ENCODE data around the gene STIM2.

Gene STIM2

DNA sequence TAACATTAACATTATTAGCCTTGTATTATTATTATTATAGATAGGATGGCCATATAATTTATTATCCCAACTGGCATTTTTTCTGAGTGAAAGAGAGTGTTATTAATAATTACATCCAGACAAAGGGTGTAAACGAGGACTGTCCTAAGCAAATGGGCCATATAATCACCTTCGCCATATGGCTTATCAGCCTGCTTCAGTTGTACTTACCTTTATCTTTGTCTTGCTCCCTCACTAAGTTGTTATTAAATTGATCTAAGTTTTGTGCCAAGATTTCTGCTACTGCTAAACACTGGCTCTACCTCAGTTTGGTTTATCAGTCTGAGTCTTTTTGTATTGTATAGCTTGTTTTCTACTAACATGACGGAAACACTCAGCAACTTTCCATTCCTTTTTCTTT lies 76.9 kb downstream of the STIM2 start:
- TF ChIP-seq ZFX (IDR thresholded peaks at IDR 0.05), result no peak
- TF ChIP-seq, protein P1, sequence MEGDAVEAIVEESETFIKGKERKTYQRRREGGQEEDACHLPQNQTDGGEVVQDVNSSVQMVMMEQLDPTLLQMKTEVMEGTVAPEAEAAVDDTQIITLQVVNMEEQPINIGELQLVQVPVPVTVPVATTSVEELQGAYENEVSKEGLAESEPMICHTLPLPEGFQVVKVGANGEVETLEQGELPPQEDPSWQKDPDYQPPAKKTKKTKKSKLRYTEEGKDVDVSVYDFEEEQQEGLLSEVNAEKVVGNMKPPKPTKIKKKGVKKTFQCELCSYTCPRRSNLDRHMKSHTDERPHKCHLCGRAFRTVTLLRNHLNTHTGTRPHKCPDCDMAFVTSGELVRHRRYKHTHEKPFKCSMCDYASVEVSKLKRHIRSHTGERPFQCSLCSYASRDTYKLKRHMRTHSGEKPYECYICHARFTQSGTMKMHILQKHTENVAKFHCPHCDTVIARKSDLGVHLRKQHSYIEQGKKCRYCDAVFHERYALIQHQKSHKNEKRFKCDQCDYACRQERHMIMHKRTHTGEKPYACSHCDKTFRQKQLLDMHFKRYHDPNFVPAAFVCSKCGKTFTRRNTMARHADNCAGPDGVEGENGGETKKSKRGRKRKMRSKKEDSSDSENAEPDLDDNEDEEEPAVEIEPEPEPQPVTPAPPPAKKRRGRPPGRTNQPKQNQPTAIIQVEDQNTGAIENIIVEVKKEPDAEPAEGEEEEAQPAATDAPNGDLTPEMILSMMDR (conservative IDR thresholded peaks at IDR 0.05), result no peak
- H3K27ac ChIP-seq, result no peak overlapping the region

DNA sequence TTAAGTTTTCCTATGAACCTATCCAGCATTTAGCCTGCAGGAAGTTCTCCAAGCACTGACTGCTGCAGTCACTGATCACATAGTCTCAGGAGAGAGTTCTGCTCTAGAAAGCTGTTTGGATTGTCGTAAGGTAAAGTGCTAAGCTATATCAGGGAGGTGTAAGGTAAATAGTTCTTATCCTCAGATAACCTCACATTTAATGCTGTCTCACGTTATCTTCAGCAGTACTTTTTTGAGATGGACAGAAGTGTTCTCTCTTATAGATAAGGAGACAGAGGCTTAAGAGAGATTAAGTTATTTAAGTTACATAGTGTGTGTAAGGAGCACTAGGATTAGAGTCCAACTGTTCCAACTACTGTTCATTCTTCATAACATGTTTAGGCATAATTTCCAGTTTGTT lies 77.9 kb downstream of the STIM2 start:
- TF ChIP-seq, protein P1 (conservative IDR thresholded peaks at IDR 0.05), result no peak
- no peak for TF ChIP-seq ZFX (IDR thresholded peaks at IDR 0.05)
- H3K27ac ChIP-seq, result no peak overlapping the region

DNA sequence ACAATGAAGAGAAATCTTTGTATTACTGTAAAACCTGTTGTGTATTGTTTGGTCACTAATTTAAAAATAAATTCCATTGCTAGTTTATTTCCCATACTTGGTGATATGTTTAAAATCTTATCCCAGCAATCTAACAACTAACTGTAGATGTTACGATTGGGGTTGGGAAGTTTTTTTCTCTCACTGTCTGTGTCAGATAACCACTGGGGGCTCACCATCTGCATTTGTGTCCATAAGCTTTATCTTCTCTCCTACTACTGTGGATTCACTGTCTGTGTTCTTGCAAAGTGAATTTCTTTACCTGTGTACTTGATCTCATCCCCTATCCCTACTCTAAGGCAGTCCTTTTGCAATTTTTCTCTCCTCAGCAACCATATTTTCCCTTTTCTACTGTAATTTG lies 81.3 kb downstream of the STIM2 start:
- no peak overlapping the region for H3K27ac ChIP-seq
- TF ChIP-seq, protein P1 (conservative IDR thresholded peaks at IDR 0.05), result no peak
- TF ChIP-seq ZFX (IDR thresholded peaks at IDR 0.05), result no peak

DNA sequence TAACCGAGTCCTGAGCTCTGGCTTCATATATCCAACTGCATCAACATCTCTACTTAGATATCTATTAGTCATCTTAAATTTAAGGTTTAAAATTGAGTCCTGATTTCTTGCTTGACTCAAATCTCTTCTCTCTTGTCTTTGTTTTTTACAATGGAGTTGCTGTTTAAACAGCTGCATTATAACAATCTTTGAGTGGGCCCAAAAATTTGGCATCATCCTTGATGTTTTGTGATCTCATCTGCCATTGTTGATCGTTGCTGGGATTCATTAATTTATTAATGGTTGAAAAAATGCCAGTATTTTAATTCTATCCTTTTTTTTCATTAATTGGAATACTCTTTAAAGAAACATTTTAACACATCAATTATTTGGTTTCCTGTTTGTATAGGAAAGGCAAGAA lies 82.2 kb downstream of the STIM2 start:
- H3K27ac ChIP-seq, result no peak overlapping the region
- TF ChIP-seq, protein P1 (conservative IDR thresholded peaks at IDR 0.05), result no peak
- no peak for TF ChIP-seq ZFX (IDR thresholded peaks at IDR 0.05)

DNA sequence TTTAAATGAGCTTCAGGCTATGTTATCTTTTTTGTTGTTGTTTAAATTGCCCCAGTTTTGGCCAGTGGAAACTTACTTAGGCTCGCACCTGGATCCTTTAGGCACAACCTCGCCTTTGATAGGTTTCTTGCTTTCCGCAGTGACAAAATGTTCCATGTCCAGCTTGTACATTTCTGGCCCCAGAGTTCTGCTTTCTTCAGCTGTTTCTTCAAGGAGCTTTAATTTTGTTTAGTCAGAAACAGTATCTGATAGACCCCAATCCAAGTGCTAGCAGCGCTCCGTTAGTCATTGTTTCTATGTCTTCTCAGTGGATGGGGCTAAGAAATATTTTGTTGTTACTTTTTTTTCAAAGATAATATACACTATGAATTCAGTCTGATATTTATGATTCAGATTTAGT lies 82.8 kb downstream of the STIM2 start:
- H3K27ac ChIP-seq, result no peak overlapping the region
- TF ChIP-seq, protein P1 (conservative IDR thresholded peaks at IDR 0.05), result no peak
- TF ChIP-seq ZFX (IDR thresholded peaks at IDR 0.05), result no peak

DNA sequence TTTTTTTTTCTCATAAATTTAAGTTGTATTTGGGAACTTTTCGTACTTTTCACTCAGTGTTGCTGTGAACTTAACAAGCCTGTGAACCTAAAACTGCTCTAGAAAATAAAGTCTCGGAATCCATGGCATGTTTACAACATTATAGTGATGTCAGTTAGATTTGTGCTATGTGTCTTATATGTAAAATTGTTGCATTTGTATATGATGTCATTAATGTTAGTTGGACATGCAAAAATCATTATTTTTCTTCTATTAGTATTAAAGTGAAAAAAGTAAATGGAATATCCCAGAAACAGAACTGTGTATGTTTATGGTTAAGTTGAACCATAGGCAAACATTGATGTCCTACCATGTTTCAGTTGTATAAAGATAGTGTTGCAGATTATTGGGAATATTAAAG lies 85.2 kb downstream of the STIM2 start:
- no peak overlapping the region for H3K27ac ChIP-seq
- TF ChIP-seq, protein P1 (conservative IDR thresholded peaks at IDR 0.05), result no peak
- no peak for TF ChIP-seq ZFX (IDR thresholded peaks at IDR 0.05)

DNA sequence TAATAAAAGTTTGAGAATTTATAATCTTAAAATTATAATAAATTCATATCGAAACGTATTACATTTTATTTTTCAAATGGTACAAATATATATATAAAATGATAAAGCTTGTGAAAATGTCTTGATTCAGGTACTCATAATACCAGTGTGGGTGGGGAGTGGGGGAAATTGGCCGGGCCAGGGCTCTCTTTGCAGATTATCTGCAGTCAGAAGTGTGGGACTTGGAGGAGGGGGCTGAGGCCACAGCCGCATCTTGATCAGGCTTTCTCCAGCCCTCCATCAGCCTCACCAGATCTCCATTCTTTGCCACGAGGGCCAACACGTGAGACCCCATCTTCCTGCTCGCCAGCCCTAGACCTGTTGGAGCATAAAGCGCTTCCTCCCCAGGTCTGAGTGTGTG lies 86.7 kb downstream of the STIM2 start:
- no peak overlapping the region for H3K27ac ChIP-seq
- TF ChIP-seq ZFX (IDR thresholded peaks at IDR 0.05), result no peak
- TF ChIP-seq, protein P1 (conservative IDR thresholded peaks at IDR 0.05), result no peak

Data from C4-2B (cell line).